HepG2 (cell line): ENCODE measurements around the gene MAFB. TPM values are rescaled to one million over a fixed set of nuclear protein-coding genes. Genes with fewer than 3 reads are reported as not detected.

Experiments used
- ADNP ChIP-seq: sonication (generic); formaldehyde crosslinking; IDR thresholded peaks from 2 replicates; pipeline ENCODE4 v1.4.0; 2020; ENCODE audit warnings: missing genetic modification reagents
- ARID2 ChIP-seq: sonication (generic); formaldehyde crosslinking; IDR thresholded peaks from 2 replicates; pipeline ENCODE4 v1.8.1; 2022; ENCODE audit warnings: mild to moderate bottlenecking, missing genetic modification reagents, borderline replicate concordance
- CCDC6 ChIP-seq: sonication (generic); formaldehyde crosslinking; IDR thresholded peaks from 2 replicates; pipeline ENCODE4 v1.8.1; 2022; ENCODE audit warnings: mild to moderate bottlenecking, missing genetic modification reagents, moderate library complexity
- CENPT ChIP-seq: sonication (generic); formaldehyde crosslinking; IDR thresholded peaks from 2 replicates; pipeline ENCODE4 v1.8.0; 2022; ENCODE audit warnings: low read depth, mild to moderate bottlenecking, moderate library complexity, missing genetic modification reagents
- EED ChIP-seq: sonication (generic); formaldehyde crosslinking; IDR thresholded peaks from 2 replicates; pipeline ENCODE4 v1.5.0; 2020; ENCODE audit warnings: mild to moderate bottlenecking, missing genetic modification reagents
- ETV5 ChIP-seq: IDR thresholded peaks from 2 replicates; pipeline ENCODE4 v1.6.1; 2018; ENCODE audit warnings: missing biosample characterization, missing genetic modification reagents, inconsistent platforms, borderline replicate concordance
- HES4 ChIP-seq: sonication (generic); formaldehyde crosslinking; IDR thresholded peaks from 2 replicates; pipeline ENCODE4 v1.9.0; 2021; ENCODE audit warnings: mild to moderate bottlenecking, missing genetic modification reagents, borderline replicate concordance
- JUNB ChIP-seq: sonication (generic); formaldehyde crosslinking; IDR thresholded peaks from 2 replicates; pipeline ENCODE4 v1.8.0; 2022; ENCODE audit warnings: missing genetic modification reagents, mild to moderate bottlenecking, borderline replicate concordance
- NAIF1 ChIP-seq: sonication (generic); formaldehyde crosslinking; IDR thresholded peaks from 2 replicates; pipeline ENCODE4 v1.5.0; 2020; ENCODE audit warnings: mild to moderate bottlenecking, missing genetic modification reagents, borderline replicate concordance
- NFYB ChIP-seq: sonication (generic); formaldehyde crosslinking; IDR thresholded peaks from 2 replicates; pipeline ENCODE4 v1.4.0; 2020; ENCODE audit warnings: missing genetic modification reagents
- TBX2 ChIP-seq: sonication (generic); formaldehyde crosslinking; IDR thresholded peaks from 2 replicates; pipeline ENCODE4 v1.5.0; 2020; ENCODE audit warnings: missing genetic modification reagents, mild to moderate bottlenecking, borderline replicate concordance
- ZBTB42 ChIP-seq: sonication (generic); formaldehyde crosslinking; IDR thresholded peaks from 2 replicates; pipeline ENCODE4 v1.5.0; 2020; ENCODE audit warnings: mild to moderate bottlenecking, missing genetic modification reagents
- ZFYVE20 ChIP-seq: sonication (generic); formaldehyde crosslinking; IDR thresholded peaks from 2 replicates; pipeline ENCODE4 v1.8.0; 2023; ENCODE audit warnings: low read depth, mild to moderate bottlenecking, moderate library complexity, missing genetic modification reagents, borderline replicate concordance
- ZNF263 ChIP-seq: sonication (generic); formaldehyde crosslinking; IDR thresholded peaks from 2 replicates; pipeline ENCODE4 v1.4.0; 2020; ENCODE audit warnings: missing genetic modification reagents
- ZNF501 ChIP-seq: sonication (generic); formaldehyde crosslinking; IDR thresholded peaks from 2 replicates; pipeline ENCODE4 v1.5.1; 2020; ENCODE audit warnings: mild to moderate bottlenecking, moderate library complexity, missing genetic modification reagents
- ZNF572 ChIP-seq: sonication (generic); formaldehyde crosslinking; IDR thresholded peaks from 2 replicates; pipeline ENCODE4 v1.5.1; 2020; ENCODE audit warnings: mild to moderate bottlenecking, missing genetic modification reagents
- ZNF607 ChIP-seq: sonication (generic); formaldehyde crosslinking; IDR thresholded peaks from 2 replicates; pipeline ENCODE4 v1.5.1; 2020; ENCODE audit warnings: missing genetic modification reagents, mild to moderate bottlenecking, borderline replicate concordance
- polyA plus RNA-seq, 8 experiments: library from polyadenylated mRNA; depleted of rRNA in 3 of 8; stranded (reverse) in 7 of 8; unstranded in 1 of 8; fragments of >200 nt; fragmentation: Illumina TruSeq in 4 of 8; extraction: Trizol in 4 of 8; gene quantifications; 2 replicates each; pipeline versions ENCODE4 v1.2.1 to v1.2.3, GENCODE V29; 2011 to 2016; ENCODE audit warnings: low read depth in 4 of 8, missing spikeins in 1 of 8, mixed read lengths in 1 of 8; ENCODE audit not compliant: insufficient read depth in 1 of 8
- total RNA-seq, 5 experiments: library from RNA; depleted of rRNA; stranded (reverse); fragments of >200 nt; fragmentation: Illumina TruSeq; extraction: Trizol; gene quantifications; 2 replicates each; pipeline ENCODE4 v1.2.3, GENCODE V29; 2016; ENCODE audit warnings: low read depth in 1 of 5
- TF ChIP-seq, protein P1 (sequence below): sonication (generic); formaldehyde crosslinking; IDR thresholded peaks from 2 replicates; pipeline ENCODE4 v1.4.0; 2020; ENCODE audit warnings: missing genetic modification reagents
- TF ChIP-seq, protein P2 (sequence below): sonication (generic); formaldehyde crosslinking; IDR thresholded peaks from 2 replicates; pipeline ENCODE4 v1.5.0; 2020; ENCODE audit warnings: mild to moderate bottlenecking, missing genetic modification reagents
- TF ChIP-seq, protein P3 (sequence below): sonication (generic); formaldehyde crosslinking; IDR thresholded peaks from 2 replicates; pipeline ENCODE4 v1.4.0; 2020; ENCODE audit warnings: missing genetic modification reagents, borderline replicate concordance
- TF ChIP-seq, protein P4 (sequence below): sonication (generic); formaldehyde crosslinking; conservative IDR thresholded peaks from 2 replicates; pipeline ENCODE4 v1.4.0; 2020; ENCODE audit warnings: missing genetic modification reagents

MAFB gene
- total and polyA plus RNA-seq, 2 of the 13 experiments (the other 11 are each of a cell fraction or from before 2014, with no cell fraction given), result 0.08 to 0.11 TPM

DNA sequence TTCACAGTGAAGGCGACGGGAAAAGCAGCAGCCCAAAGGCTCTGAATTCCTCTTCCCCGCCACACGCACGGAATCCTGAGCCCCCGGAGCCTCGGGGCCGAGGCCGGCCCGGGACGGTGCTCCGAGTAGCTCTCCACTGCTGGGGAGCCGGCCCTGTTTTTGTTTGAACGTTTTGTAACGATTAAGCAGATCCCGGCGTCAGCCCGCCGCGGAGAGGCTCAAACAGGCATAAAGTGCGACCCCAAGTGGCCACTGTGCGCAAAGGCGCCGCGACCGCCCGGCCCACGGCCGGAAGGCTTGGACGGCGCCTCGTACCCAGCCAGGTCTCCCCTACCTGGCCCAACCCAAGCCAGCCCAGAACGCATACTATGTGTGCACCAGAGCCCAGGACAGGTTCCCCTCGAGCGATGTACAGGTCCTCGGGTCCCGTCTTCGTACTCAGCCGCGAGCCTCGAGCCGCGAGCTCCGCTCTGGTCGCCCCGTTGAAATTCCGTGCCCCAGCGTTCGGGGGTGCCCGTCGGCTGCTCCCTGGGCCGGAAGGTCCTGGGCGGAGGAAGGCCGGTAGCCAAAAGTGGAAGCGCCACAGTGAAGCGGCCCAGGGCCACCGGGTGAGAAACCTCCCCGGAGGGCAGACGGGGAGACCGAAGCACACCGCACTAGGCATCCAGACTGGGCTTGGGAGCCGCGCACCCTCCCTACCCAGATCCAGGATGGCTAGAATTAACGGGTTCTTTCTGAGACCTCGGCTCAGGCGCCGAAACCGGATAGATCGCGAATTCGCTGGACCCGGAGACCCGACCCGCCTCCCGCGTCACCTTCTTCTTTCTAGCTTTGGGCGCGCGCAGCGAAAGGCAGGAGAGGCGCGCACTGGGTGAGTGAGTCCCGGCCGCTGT lies 1.2 kb upstream of the MAFB start (continued):
- TF ChIP-seq, protein P1, sequence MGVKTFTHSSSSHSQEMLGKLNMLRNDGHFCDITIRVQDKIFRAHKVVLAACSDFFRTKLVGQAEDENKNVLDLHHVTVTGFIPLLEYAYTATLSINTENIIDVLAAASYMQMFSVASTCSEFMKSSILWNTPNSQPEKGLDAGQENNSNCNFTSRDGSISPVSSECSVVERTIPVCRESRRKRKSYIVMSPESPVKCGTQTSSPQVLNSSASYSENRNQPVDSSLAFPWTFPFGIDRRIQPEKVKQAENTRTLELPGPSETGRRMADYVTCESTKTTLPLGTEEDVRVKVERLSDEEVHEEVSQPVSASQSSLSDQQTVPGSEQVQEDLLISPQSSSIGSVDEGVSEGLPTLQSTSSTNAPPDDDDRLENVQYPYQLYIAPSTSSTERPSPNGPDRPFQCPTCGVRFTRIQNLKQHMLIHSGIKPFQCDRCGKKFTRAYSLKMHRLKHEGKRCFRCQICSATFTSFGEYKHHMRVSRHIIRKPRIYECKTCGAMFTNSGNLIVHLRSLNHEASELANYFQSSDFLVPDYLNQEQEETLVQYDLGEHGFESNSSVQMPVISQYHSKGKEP (CRISPR knock-in tag), result no peak
- no peak; the same call in 1 of the 2 replicates for TF ChIP-seq ZNF607 (CRISPR knock-in tag)
- TF ChIP-seq CENPT (CRISPR knock-in tag), result no peak
- peak; percentile 66 for TF ChIP-seq ETV5
- no peak for TF ChIP-seq ARID2 (CRISPR knock-in tag)
- TF ChIP-seq, protein P2, sequence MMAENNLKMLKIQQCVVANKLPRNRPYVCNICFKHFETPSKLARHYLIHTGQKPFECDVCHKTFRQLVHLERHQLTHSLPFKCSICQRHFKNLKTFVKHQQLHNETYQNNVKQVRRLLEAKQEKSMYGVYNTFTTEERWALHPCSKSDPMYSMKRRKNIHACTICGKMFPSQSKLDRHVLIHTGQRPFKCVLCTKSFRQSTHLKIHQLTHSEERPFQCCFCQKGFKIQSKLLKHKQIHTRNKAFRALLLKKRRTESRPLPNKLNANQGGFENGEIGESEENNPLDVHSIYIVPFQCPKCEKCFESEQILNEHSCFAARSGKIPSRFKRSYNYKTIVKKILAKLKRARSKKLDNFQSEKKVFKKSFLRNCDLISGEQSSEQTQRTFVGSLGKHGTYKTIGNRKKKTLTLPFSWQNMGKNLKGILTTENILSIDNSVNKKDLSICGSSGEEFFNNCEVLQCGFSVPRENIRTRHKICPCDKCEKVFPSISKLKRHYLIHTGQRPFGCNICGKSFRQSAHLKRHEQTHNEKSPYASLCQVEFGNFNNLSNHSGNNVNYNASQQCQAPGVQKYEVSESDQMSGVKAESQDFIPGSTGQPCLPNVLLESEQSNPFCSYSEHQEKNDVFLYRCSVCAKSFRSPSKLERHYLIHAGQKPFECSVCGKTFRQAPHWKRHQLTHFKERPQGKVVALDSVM, result no peak
- peak; percentile 98 for TF ChIP-seq ZNF501 (CRISPR knock-in tag)
- TF ChIP-seq ADNP (CRISPR knock-in tag), result no peak
- TF ChIP-seq, protein P3, sequence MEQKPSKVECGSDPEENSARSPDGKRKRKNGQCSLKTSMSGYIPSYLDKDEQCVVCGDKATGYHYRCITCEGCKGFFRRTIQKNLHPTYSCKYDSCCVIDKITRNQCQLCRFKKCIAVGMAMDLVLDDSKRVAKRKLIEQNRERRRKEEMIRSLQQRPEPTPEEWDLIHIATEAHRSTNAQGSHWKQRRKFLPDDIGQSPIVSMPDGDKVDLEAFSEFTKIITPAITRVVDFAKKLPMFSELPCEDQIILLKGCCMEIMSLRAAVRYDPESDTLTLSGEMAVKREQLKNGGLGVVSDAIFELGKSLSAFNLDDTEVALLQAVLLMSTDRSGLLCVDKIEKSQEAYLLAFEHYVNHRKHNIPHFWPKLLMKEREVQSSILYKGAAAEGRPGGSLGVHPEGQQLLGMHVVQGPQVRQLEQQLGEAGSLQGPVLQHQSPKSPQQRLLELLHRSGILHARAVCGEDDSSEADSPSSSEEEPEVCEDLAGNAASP (CRISPR knock-in tag), result peak; percentile 39; the same call in 1 of the 2 replicates
- no peak; the same call in 1 of the 2 replicates for TF ChIP-seq EED (CRISPR knock-in tag)
- TF ChIP-seq TBX2 (CRISPR knock-in tag), result peak; percentile 73; the same call in 1 of the 2 replicates
- TF ChIP-seq, protein P4, sequence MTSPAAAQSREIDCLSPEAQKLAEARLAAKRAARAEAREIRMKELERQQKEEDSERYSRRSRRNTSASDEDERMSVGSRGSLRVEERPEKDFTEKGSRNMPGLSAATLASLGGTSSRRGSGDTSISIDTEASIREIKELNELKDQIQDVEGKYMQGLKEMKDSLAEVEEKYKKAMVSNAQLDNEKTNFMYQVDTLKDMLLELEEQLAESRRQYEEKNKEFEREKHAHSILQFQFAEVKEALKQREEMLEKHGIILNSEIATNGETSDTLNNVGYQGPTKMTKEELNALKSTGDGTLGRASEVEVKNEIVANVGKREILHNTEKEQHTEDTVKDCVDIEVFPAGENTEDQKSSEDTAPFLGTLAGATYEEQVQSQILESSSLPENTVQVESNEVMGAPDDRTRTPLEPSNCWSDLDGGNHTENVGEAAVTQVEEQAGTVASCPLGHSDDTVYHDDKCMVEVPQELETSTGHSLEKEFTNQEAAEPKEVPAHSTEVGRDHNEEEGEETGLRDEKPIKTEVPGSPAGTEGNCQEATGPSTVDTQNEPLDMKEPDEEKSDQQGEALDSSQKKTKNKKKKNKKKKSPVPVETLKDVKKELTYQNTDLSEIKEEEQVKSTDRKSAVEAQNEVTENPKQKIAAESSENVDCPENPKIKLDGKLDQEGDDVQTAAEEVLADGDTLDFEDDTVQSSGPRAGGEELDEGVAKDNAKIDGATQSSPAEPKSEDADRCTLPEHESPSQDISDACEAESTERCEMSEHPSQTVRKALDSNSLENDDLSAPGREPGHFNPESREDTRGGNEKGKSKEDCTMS (CRISPR knock-in tag), result no peak
- 0 out of 2 replicates have a peak, but pooled peaks have one; percentile 33 for TF ChIP-seq ZFYVE20
- no peak for TF ChIP-seq HES4 (CRISPR knock-in tag)
- TF ChIP-seq ZBTB42 (CRISPR knock-in tag), result peak; percentile 72; the same call in 1 of the 2 replicates
- TF ChIP-seq JUNB (CRISPR knock-in tag), result no peak
- TF ChIP-seq ZNF263 (CRISPR knock-in tag), result peak; percentile 57; the same call in 1 of the 2 replicates
- TF ChIP-seq CCDC6 (CRISPR knock-in tag), result 0 out of 2 replicates have a peak, but pooled peaks have one; percentile 24
- no peak for TF ChIP-seq ZNF572 (CRISPR knock-in tag)
- no peak for TF ChIP-seq NAIF1 (CRISPR knock-in tag)
- no peak for TF ChIP-seq NFYB
